AG04449 (cell line): ENCODE results near the gene ZNF501.

Experiments used
- CTCF ChIA-PET: fragments of 350-600 bp; formaldehyde crosslinking; extraction: SDS; loops from one replicate; lab custom pipeline; 2021; ENCODE audit warnings: antibody characterized with exemption; lab: Yijun Ruan, JAX
- POLR2A ChIA-PET: fragments of 400-600, 350-600 bp; formaldehyde crosslinking; extraction: SDS; loops from one replicate; lab custom pipeline; 2020; ENCODE audit warnings: antibody characterized with exemption, inconsistent platforms; lab: Yijun Ruan, JAX
- DNase-seq: peaks from one replicate; pipeline ENCODE4 v3.0.0-alpha.2; 2010; ENCODE audit warnings: low read depth, low spot score
- H3K4me3 ChIP-seq: 2 replicates; pipeline ENCODE4 v1.5.1; 2011; ENCODE audit warnings: low read depth, mild to moderate bottlenecking, control low read depth, low read length
- CTCF ChIP-seq: IDR thresholded peaks from one replicate; pipeline ENCODE4 v1.5.1; 2011; ENCODE audit warnings: mild to moderate bottlenecking, moderate library complexity, low read length, control low read depth, inconsistent platforms; ENCODE audit not compliant: insufficient read depth; ENCODE audit errors: missing control alignments

ZNF501 gene

GRCh38 chr3:44772099-44772442 is 42.6 kb downstream of the ZNF501 start:
- H3K4me3 ChIP-seq: no peak overlapping the region
- TF ChIP-seq CTCF: no peak
- ChIA-PET CTCF (interaction anchor here (2.2 kb wide), 1 partner anchor 10 kb away, joined by 5 read pairs; the partner anchor contains the start of genes KIAA1143 and KIF15), POLR2A (no interaction called here)
- DNase-seq: no peak

- H3K4me3 ChIP-seq: no peak overlapping the region
- ChIA-PET CTCF (no interaction called here), POLR2A (no interaction called here)
- TF ChIP-seq CTCF: no peak
- DNase-seq: no peak
These were observed 53.5 kb downstream of the ZNF501 start for GRCh38 chr3:44782891-44783290.
